ENCODE data around the gene BIRC2. TPM values are rescaled to one million over a fixed set of nuclear protein-coding genes. Genes with fewer than 3 reads are reported as not detected.
A peak's percentile ranks its signal among the peaks of the same experiment; 100 is the strongest.

The BIRC2 gene
- total RNA-seq, 1 donor from 2014 or later = 34.9 TPM

DNA sequence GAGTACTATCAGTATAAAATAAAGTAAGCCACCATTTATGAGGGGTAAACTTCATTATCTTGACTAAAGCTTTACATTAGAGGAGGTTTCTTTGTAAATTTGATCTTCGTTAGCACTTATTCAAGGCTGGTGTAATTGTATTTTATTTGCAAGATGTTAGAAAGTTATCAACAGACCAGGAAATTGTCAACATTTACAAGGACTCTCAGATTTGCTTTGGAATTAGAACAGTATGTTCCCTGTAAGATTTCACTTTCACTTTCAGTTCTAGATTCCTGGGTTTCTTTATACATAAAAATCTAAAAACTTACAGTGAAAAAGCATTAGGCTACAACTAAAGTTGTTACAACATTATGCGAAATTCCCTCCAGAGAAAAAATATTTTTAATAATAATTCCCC, 34.3 kb upstream of the BIRC2 start:
- DNase-seq (no peak), ATAC-seq (ENCODE audit: low read depth) (no peak)
- Mint-ChIP-seq H3K36me3 (ENCODE audit: low read depth) (peaks cover 6% of the 10 kb centered on the region), H3K4me3 (no peak overlapping the region), H3K4me1 (peaks cover 77% of the 10 kb centered on the region), H3K9me3 (no peaks in the 10 kb centered on the region), H3K27ac (peak overlapping the region; percentile 98), H3K27me3 (no peaks in the 10 kb centered on the region)
- TF ChIP-seq, protein P1, sequence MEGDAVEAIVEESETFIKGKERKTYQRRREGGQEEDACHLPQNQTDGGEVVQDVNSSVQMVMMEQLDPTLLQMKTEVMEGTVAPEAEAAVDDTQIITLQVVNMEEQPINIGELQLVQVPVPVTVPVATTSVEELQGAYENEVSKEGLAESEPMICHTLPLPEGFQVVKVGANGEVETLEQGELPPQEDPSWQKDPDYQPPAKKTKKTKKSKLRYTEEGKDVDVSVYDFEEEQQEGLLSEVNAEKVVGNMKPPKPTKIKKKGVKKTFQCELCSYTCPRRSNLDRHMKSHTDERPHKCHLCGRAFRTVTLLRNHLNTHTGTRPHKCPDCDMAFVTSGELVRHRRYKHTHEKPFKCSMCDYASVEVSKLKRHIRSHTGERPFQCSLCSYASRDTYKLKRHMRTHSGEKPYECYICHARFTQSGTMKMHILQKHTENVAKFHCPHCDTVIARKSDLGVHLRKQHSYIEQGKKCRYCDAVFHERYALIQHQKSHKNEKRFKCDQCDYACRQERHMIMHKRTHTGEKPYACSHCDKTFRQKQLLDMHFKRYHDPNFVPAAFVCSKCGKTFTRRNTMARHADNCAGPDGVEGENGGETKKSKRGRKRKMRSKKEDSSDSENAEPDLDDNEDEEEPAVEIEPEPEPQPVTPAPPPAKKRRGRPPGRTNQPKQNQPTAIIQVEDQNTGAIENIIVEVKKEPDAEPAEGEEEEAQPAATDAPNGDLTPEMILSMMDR (IDR thresholded peaks at IDR 0.05) = no peak
- intact Hi-C loops (cut with micrococcal nuclease) = no loop called here
- ChIA-PET CTCF (interaction anchor here (12.2 kb wide), 1 partner anchor 19 kb away, joined by 98 read pairs; no protein-coding TSS in a partner anchor), POLR2A (interaction anchor here (1.1 to 17.6 kb wide), 2 partner anchors 8 to 18 kb away, joined by 4 to 424 read pairs; no protein-coding TSS in a partner anchor)

DNA sequence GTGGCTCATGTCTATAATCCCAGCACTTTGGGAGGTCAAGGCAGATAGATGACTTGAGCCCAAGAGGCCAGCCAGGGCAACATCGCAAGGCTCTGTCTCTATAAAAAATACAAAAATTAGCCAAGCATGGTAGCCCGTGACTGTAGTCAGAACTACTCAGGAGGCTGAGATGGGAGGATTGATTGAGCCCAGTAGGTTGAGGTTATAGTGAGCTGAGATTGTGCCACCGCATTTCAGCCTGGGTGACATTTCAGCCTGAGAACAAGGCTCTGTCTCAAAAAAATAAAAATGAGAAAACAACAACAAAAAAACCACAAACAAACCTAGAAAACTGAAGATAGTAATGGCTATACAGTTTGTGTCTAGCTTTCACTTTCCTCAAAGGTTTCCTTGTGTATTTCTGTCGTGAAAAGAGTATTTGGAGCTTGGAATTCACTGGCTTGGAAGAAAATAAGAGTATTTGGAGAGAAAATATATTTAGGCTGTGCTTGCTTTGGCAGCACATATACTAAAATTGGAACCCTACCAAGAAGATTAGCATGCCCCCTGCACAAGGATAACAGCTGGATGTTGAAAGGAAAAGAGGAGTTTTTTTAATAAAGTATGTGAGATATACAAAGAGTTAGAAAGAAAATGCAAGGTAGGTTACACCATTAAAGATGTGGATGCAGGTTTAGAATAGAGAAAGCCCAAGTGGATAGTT, 33.6 kb upstream of the BIRC2 start:
- no peak for ATAC-seq (ENCODE audit: low read depth)
- intact Hi-C loops (cut with micrococcal nuclease) = no loop called here
- H3K36me3 Mint-ChIP-seq (ENCODE audit: low read depth) = peaks cover 11% of the 10 kb centered on the region
- H3K27ac Mint-ChIP-seq = peak overlapping the region; percentile 98
- TF ChIP-seq, protein P1 (IDR thresholded peaks at IDR 0.05) = no peak
- H3K9me3 Mint-ChIP-seq = no peaks in the 10 kb centered on the region
- H3K4me3 Mint-ChIP-seq = peak overlapping the region; percentile 50
- peaks cover 73% of the 10 kb centered on the region for H3K4me1 Mint-ChIP-seq
- ChIA-PET POLR2A (interaction anchor here (2.3 to 17.6 kb wide), 3 partner anchors 6 to 19 kb away, joined by 6 to 424 read pairs (median 136); no protein-coding TSS in a partner anchor), CTCF (interaction anchor here (12.2 kb wide), 1 partner anchor 19 kb away, joined by 98 read pairs; no protein-coding TSS in a partner anchor)
- H3K27me3 Mint-ChIP-seq = no peaks in the 10 kb centered on the region
- DNase-seq = no peak

GRCh38 chr11:102314784-102315183, 32.2 kb upstream of the BIRC2 start:
- CTCF ChIA-PET = interaction anchor here (0.9 to 12.2 kb wide), 2 partner anchors 9 to 21 kb away, joined by 3 to 98 read pairs; no protein-coding TSS in a partner anchor
- H3K36me3 Mint-ChIP-seq (ENCODE audit: low read depth) = peaks cover 24% of the 10 kb centered on the region
- no peaks in the 10 kb centered on the region for H3K27me3 Mint-ChIP-seq
- ATAC-seq (ENCODE audit: low read depth) (no peak), DNase-seq (no peak)
- peak overlapping the region; percentile 5 for H3K4me3 Mint-ChIP-seq
- H3K4me1 Mint-ChIP-seq = peaks cover 75% of the 10 kb centered on the region
- H3K9me3 Mint-ChIP-seq = no peaks in the 10 kb centered on the region
- intact Hi-C loops (cut with micrococcal nuclease) = no loop called here
- TF ChIP-seq, protein P1 (IDR thresholded peaks at IDR 0.05) = no peak
- POLR2A ChIA-PET = interaction anchor here (0.7 to 17.6 kb wide), 6 partner anchors 8 to 161 kb away, joined by 3 to 424 read pairs (median 5); no protein-coding TSS in a partner anchor
- H3K27ac Mint-ChIP-seq = peak overlapping the region; percentile 98

- DNase-seq (no peak), ATAC-seq (ENCODE audit: low read depth) (no peak)
- intact Hi-C loops (cut with micrococcal nuclease) = no loop called here
- no peaks in the 10 kb centered on the region for H3K9me3 Mint-ChIP-seq
- peak overlapping the region; percentile 98 for H3K4me3 Mint-ChIP-seq
- H3K4me1 Mint-ChIP-seq = peaks cover 76% of the 10 kb centered on the region
- H3K27me3 Mint-ChIP-seq = no peaks in the 10 kb centered on the region
- TF ChIP-seq, protein P1 (IDR thresholded peaks at IDR 0.05) = no peak
- ChIA-PET CTCF (interaction anchor here (1.4 to 12.2 kb wide), 2 partner anchors 9 to 22 kb away, joined by 4 to 98 read pairs; no protein-coding TSS in a partner anchor), POLR2A (interaction anchor here (0.5 to 17.6 kb wide), 5 partner anchors 9 to 44 kb away, joined by 3 to 424 read pairs (median 4); no protein-coding TSS in a partner anchor)
- peak overlapping the region; percentile 98 for H3K27ac Mint-ChIP-seq
- peaks cover 37% of the 10 kb centered on the region for H3K36me3 Mint-ChIP-seq (ENCODE audit: low read depth)
Observed at GRCh38 chr11:102316346-102316904, 30.6 kb upstream of the BIRC2 start.
